WTC11 (cell line): ENCODE results near the gene TCAF1. TPM values are rescaled to one million over a fixed set of nuclear protein-coding genes. Genes with fewer than 3 reads are reported as not detected.

Experiments
- ATAC-seq: fragments of 200-7000 bp; cut with Tn5 transposase; 2 replicates; pipeline ENCODE4 v1.10.0; 2021; ENCODE audit warnings: mild to moderate bottlenecking, moderate library complexity
- CTCF ChIA-PET: fragments of 300-600 bp; sonication (Branson Sonifier 250); formaldehyde crosslinking; loops from one replicate; lab custom pipeline; 2021; ENCODE audit warnings: antibody characterized with exemption; lab: Charles Lee
- POLR2A ChIA-PET: fragments of 350-600 bp; sonication (Branson Sonifier 250); formaldehyde crosslinking; loops from one replicate; lab custom pipeline; 2021; ENCODE audit warnings: antibody characterized with exemption; lab: Charles Lee
- DNase-seq: peaks from one replicate; pipeline ENCODE4 v3.0.0; 2021; ENCODE audit warnings: low spot score
- H3K27ac Mint-ChIP-seq: 2 replicates; pipeline ENCODE4 v1.8.0; 2021; ENCODE audit warnings: mixed read lengths
- H3K27me3 Mint-ChIP-seq: 2 replicates; pipeline ENCODE4 v1.8.0; 2021; ENCODE audit warnings: low read depth, mild to moderate bottlenecking, moderate library complexity, mixed read lengths
- H3K36me3 Mint-ChIP-seq: 2 replicates; pipeline ENCODE4 v1.8.0; 2021; ENCODE audit warnings: mixed read lengths
- H3K4me1 Mint-ChIP-seq: 2 replicates; pipeline ENCODE4 v1.8.0; 2022; ENCODE audit warnings: mixed read lengths
- H3K4me3 Mint-ChIP-seq: 2 replicates; pipeline ENCODE4 v1.8.0; 2021; ENCODE audit warnings: mild to moderate bottlenecking, moderate library complexity, mixed read lengths
- H3K9me3 Mint-ChIP-seq: 2 replicates; pipeline ENCODE4 v1.8.0; 2021; ENCODE audit warnings: mixed read lengths
- CBFB ChIP-seq: sonication (generic); formaldehyde crosslinking; IDR thresholded peaks from 2 replicates; pipeline ENCODE4 v1.8.1; 2022; ENCODE audit warnings: mild to moderate bottlenecking, low read depth, missing genetic modification reagents
- ELF4 ChIP-seq: sonication (generic); formaldehyde crosslinking; IDR thresholded peaks from 2 replicates; pipeline ENCODE4 v1.8.1; 2022; ENCODE audit warnings: low read depth, mild to moderate bottlenecking, moderate library complexity, missing genetic modification reagents
- GTF2I ChIP-seq: fragments of 250-450 bp; sonication (Bioruptor Pico); conservative IDR thresholded peaks from 2 replicates; pipeline ENCODE4 v1.4.0; 2021; ENCODE audit warnings: mild to moderate bottlenecking
- KAT7 ChIP-seq: sonication (generic); formaldehyde crosslinking; IDR thresholded peaks from 2 replicates; pipeline ENCODE4 v1.8.1; 2023; ENCODE audit warnings: missing genetic modification reagents, mild to moderate bottlenecking, borderline replicate concordance
- NFYB ChIP-seq: sonication (generic); formaldehyde crosslinking; conservative IDR thresholded peaks from 2 replicates; pipeline ENCODE4 v1.8.0; 2022; ENCODE audit warnings: low read depth, missing genetic modification reagents
- SP1 ChIP-seq: sonication (generic); formaldehyde crosslinking; conservative IDR thresholded peaks from 2 replicates; pipeline ENCODE4 v1.8.1; 2022; ENCODE audit warnings: missing genetic modification reagents
- TCF7 ChIP-seq: sonication (generic); formaldehyde crosslinking; IDR thresholded peaks from 2 replicates; pipeline ENCODE4 v1.8.0; 2022; ENCODE audit warnings: mild to moderate bottlenecking, low read depth, missing genetic modification reagents, moderate library complexity
- ZNF121 ChIP-seq: sonication (generic); formaldehyde crosslinking; IDR thresholded peaks from 2 replicates; pipeline ENCODE4 v1.8.0; 2023; ENCODE audit warnings: missing genetic modification reagents
- total RNA-seq: library from RNA; stranded (reverse); gene quantifications from 3 replicates; pipeline ENCODE4 v1.2.3, GENCODE V29; 2021
- TF ChIP-seq, protein P1 (sequence below): sonication (generic); formaldehyde crosslinking; IDR thresholded peaks from 2 replicates; pipeline ENCODE4 v1.8.0; 2023; ENCODE audit warnings: missing genetic modification reagents, mild to moderate bottlenecking, borderline replicate concordance
- TF ChIP-seq, protein P2 (sequence below): fragments of 200-600 bp; IDR thresholded peaks from 2 replicates; pipeline ENCODE4 v1.8.0; 2022; ENCODE audit warnings: antibody characterized with exemption
- TF ChIP-seq, protein P3 (sequence below): sonication (generic); formaldehyde crosslinking; IDR thresholded peaks from 2 replicates; pipeline ENCODE4 v1.8.1; 2022; ENCODE audit warnings: low read depth, missing genetic modification reagents, borderline replicate concordance
- TF ChIP-seq, protein P4 (sequence below): sonication (generic); formaldehyde crosslinking; IDR thresholded peaks from 2 replicates; pipeline ENCODE4 v1.8.1; 2022; ENCODE audit warnings: mild to moderate bottlenecking, moderate library complexity, missing genetic modification reagents
- TF ChIP-seq, protein P5 (sequence below): sonication (generic); formaldehyde crosslinking; IDR thresholded peaks from 2 replicates; pipeline ENCODE4 v1.8.1; 2023; ENCODE audit warnings: mild to moderate bottlenecking, moderate library complexity, missing genetic modification reagents
- TF ChIP-seq, protein P6 (sequence below): sonication (generic); formaldehyde crosslinking; IDR thresholded peaks from 2 replicates; pipeline ENCODE4 v1.8.1; 2022; ENCODE audit warnings: low read depth, mild to moderate bottlenecking, moderate library complexity, missing genetic modification reagents, borderline replicate concordance
- TF ChIP-seq, protein P7 (sequence below): fragments of 250-450 bp; sonication (Bioruptor Pico); IDR thresholded peaks from 2 replicates; pipeline ENCODE4 v1.8.0; 2021; ENCODE audit warnings: mild to moderate bottlenecking

TCAF1 gene
- total RNA-seq, 1 experiment from 2014 or later, result 52.7 TPM

DNA sequence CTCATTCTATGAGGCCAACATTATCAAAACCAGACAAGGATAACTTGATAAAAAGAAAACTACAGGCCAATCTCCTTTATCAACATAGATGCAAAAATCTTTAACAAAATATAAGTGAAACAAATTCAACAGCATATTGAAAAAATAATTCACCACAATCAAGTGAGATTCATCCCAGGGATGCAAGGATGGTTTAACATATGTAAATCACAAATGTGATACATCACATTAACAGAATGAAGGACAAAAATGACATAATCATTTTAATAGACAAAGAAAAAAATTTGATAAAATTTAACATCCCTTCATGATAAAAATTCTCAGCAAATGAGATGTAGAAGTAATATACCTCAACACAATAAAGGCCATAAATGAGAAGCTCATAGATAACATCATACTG lies 53.8 kb downstream of the TCAF1 start:
- Mint-ChIP-seq H3K27me3 (no peaks in the 10 kb centered on the region), H3K27ac (no peak overlapping the region), H3K9me3 (peaks cover 5% of the 10 kb centered on the region; the same call in 1 of the 2 replicates), H3K4me1 (no peaks in the 10 kb centered on the region), H3K36me3 (peaks cover 2% of the 10 kb centered on the region; the same call in 1 of the 2 replicates), H3K4me3 (no peak overlapping the region)
- no peak for TF ChIP-seq NFYB (CRISPR knock-in tag)
- TF ChIP-seq, protein P1, sequence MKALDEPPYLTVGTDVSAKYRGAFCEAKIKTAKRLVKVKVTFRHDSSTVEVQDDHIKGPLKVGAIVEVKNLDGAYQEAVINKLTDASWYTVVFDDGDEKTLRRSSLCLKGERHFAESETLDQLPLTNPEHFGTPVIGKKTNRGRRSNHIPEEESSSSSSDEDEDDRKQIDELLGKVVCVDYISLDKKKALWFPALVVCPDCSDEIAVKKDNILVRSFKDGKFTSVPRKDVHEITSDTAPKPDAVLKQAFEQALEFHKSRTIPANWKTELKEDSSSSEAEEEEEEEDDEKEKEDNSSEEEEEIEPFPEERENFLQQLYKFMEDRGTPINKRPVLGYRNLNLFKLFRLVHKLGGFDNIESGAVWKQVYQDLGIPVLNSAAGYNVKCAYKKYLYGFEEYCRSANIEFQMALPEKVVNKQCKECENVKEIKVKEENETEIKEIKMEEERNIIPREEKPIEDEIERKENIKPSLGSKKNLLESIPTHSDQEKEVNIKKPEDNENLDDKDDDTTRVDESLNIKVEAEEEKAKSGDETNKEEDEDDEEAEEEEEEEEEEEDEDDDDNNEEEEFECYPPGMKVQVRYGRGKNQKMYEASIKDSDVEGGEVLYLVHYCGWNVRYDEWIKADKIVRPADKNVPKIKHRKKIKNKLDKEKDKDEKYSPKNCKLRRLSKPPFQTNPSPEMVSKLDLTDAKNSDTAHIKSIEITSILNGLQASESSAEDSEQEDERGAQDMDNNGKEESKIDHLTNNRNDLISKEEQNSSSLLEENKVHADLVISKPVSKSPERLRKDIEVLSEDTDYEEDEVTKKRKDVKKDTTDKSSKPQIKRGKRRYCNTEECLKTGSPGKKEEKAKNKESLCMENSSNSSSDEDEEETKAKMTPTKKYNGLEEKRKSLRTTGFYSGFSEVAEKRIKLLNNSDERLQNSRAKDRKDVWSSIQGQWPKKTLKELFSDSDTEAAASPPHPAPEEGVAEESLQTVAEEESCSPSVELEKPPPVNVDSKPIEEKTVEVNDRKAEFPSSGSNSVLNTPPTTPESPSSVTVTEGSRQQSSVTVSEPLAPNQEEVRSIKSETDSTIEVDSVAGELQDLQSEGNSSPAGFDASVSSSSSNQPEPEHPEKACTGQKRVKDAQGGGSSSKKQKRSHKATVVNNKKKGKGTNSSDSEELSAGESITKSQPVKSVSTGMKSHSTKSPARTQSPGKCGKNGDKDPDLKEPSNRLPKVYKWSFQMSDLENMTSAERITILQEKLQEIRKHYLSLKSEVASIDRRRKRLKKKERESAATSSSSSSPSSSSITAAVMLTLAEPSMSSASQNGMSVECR (CRISPR knock-in tag), result no peak
- TF ChIP-seq KAT7 (CRISPR knock-in tag), result no peak
- no peak for TF ChIP-seq SP1 (CRISPR knock-in tag)
- TF ChIP-seq ZNF121 (CRISPR knock-in tag), result no peak
- TF ChIP-seq, protein P2, sequence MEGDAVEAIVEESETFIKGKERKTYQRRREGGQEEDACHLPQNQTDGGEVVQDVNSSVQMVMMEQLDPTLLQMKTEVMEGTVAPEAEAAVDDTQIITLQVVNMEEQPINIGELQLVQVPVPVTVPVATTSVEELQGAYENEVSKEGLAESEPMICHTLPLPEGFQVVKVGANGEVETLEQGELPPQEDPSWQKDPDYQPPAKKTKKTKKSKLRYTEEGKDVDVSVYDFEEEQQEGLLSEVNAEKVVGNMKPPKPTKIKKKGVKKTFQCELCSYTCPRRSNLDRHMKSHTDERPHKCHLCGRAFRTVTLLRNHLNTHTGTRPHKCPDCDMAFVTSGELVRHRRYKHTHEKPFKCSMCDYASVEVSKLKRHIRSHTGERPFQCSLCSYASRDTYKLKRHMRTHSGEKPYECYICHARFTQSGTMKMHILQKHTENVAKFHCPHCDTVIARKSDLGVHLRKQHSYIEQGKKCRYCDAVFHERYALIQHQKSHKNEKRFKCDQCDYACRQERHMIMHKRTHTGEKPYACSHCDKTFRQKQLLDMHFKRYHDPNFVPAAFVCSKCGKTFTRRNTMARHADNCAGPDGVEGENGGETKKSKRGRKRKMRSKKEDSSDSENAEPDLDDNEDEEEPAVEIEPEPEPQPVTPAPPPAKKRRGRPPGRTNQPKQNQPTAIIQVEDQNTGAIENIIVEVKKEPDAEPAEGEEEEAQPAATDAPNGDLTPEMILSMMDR, result no peak
- no peak for TF ChIP-seq GTF2I (CRISPR knock-in tag)
- TF ChIP-seq, protein P3, sequence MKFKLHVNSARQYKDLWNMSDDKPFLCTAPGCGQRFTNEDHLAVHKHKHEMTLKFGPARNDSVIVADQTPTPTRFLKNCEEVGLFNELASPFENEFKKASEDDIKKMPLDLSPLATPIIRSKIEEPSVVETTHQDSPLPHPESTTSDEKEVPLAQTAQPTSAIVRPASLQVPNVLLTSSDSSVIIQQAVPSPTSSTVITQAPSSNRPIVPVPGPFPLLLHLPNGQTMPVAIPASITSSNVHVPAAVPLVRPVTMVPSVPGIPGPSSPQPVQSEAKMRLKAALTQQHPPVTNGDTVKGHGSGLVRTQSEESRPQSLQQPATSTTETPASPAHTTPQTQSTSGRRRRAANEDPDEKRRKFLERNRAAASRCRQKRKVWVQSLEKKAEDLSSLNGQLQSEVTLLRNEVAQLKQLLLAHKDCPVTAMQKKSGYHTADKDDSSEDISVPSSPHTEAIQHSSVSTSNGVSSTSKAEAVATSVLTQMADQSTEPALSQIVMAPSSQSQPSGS (CRISPR knock-in tag), result no peak
- TF ChIP-seq, protein P4, sequence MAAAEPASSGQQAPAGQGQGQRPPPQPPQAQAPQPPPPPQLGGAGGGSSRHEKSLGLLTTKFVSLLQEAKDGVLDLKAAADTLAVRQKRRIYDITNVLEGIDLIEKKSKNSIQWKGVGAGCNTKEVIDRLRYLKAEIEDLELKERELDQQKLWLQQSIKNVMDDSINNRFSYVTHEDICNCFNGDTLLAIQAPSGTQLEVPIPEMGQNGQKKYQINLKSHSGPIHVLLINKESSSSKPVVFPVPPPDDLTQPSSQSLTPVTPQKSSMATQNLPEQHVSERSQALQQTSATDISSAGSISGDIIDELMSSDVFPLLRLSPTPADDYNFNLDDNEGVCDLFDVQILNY (CRISPR knock-in tag), result no peak
- TF ChIP-seq, protein P5, sequence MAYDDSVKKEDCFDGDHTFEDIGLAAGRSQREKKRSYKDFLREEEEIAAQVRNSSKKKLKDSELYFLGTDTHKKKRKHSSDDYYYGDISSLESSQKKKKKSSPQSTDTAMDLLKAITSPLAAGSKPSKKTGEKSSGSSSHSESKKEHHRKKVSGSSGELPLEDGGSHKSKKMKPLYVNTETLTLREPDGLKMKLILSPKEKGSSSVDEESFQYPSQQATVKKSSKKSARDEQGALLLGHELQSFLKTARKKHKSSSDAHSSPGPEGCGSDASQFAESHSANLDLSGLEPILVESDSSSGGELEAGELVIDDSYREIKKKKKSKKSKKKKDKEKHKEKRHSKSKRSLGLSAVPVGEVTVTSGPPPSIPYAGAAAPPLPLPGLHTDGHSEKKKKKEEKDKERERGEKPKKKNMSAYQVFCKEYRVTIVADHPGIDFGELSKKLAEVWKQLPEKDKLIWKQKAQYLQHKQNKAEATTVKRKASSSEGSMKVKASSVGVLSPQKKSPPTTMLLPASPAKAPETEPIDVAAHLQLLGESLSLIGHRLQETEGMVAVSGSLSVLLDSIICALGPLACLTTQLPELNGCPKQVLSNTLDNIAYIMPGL (CRISPR knock-in tag), result no peak
- TF ChIP-seq, protein P6, sequence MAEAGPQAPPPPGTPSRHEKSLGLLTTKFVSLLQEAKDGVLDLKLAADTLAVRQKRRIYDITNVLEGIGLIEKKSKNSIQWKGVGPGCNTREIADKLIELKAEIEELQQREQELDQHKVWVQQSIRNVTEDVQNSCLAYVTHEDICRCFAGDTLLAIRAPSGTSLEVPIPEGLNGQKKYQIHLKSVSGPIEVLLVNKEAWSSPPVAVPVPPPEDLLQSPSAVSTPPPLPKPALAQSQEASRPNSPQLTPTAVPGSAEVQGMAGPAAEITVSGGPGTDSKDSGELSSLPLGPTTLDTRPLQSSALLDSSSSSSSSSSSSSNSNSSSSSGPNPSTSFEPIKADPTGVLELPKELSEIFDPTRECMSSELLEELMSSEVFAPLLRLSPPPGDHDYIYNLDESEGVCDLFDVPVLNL, result no peak
- no peak for TF ChIP-seq ELF4
- TF ChIP-seq, protein P7, sequence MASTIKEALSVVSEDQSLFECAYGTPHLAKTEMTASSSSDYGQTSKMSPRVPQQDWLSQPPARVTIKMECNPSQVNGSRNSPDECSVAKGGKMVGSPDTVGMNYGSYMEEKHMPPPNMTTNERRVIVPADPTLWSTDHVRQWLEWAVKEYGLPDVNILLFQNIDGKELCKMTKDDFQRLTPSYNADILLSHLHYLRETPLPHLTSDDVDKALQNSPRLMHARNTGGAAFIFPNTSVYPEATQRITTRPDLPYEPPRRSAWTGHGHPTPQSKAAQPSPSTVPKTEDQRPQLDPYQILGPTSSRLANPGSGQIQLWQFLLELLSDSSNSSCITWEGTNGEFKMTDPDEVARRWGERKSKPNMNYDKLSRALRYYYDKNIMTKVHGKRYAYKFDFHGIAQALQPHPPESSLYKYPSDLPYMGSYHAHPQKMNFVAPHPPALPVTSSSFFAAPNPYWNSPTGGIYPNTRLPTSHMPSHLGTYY (CRISPR knock-in tag), result no peak
- no peak for TF ChIP-seq TCF7
- TF ChIP-seq CBFB (CRISPR knock-in tag), result no peak
- DNase-seq, result no peak
- ChIA-PET POLR2A (no interaction called here), CTCF (no interaction called here)
- ATAC-seq, result no peak
